ENCODE data around the gene GALNT18.

GRCh38 chr11:11532574-11532973, 89.2 kb downstream of the GALNT18 start:
- TF ChIP-seq CTCF (IDR thresholded peaks at IDR 0.05) (no peak), EP300 (IDR thresholded peaks at IDR 0.05) (no peak)

All from ovary (tissue), 3 donors.